Measurements from ENCODE around the gene OSTC. TPM values are rescaled to one million over a fixed set of nuclear protein-coding genes. Genes with fewer than 3 reads are reported as not detected.

The OSTC gene
- total RNA-seq, 2 experiments from 2014 or later, result 50.5 to 78.5 TPM

- Mint-ChIP-seq H3K9me3 (ENCODE audit: low read depth) (no peaks in the 10 kb centered on the region), H3K27ac (peak overlapping the region; percentile 98), H3K36me3 (ENCODE audit: low read depth) (peaks cover 77% of the 10 kb centered on the region), H3K27me3 (no peaks in the 10 kb centered on the region), H3K4me1 (peaks cover 52% of the 10 kb centered on the region), H3K4me3 (peak overlapping the region; percentile 90)
- ATAC-seq (peak; percentile 3), DNase-seq (no peak)
- ChIA-PET POLR2A (interaction anchor here (0.6 to 1.2 kb wide), 2 partner anchors 22 to 29 kb away, joined by 3 to 4 read pairs; partner anchors contain the start of gene OSTC), CTCF (interaction anchor here (1.0 to 1.1 kb wide), 3 partner anchors 16 to 591 kb away, joined by 3 to 4 read pairs (median 3); partner anchors contain the start of gene OSTC)
- intact Hi-C loops (cut with DNase I, micrococcal nuclease), result loop anchor here (1.0 to 5.0 kb wide), 9 partner anchors 29 to 1194 kb away; partner anchors contain the start of genes HADH (in 2 of the 2), OSTC (in 2 of the 2), PAPSS1 (in 2 of the 2) and GAR1 (in 1 of the 2)
Measured at GRCh38 chr4:108620933-108621905, 29.2 kb upstream of the OSTC start.

GRCh38 chr4:108622022-108622421 lies 28.4 kb upstream of the OSTC start:
- peaks cover 77% of the 10 kb centered on the region for H3K36me3 Mint-ChIP-seq (ENCODE audit: low read depth)
- peak; percentile 47 for ATAC-seq
- ChIA-PET CTCF (interaction anchor here (1.1 kb wide), 2 partner anchors 15 to 28 kb away, joined by 3 read pairs; partner anchors contain the start of gene OSTC), POLR2A (interaction anchor here (0.7 to 1.2 kb wide), 3 partner anchors 8 to 592 kb away, joined by 3 to 4 read pairs (median 3); partner anchors contain the start of gene OSTC)
- no peaks in the 10 kb centered on the region for H3K27me3 Mint-ChIP-seq
- no peaks in the 10 kb centered on the region for H3K9me3 Mint-ChIP-seq (ENCODE audit: low read depth)
- H3K4me3 Mint-ChIP-seq, result peak overlapping the region; percentile 90
- H3K4me1 Mint-ChIP-seq, result peaks cover 56% of the 10 kb centered on the region
- peak; percentile 48 for DNase-seq
- intact Hi-C loops (cut with DNase I, micrococcal nuclease), result loop anchor here in 1 of 2 experiments (5.0 kb wide), 2 partner anchors 455 to 585 kb away; partner anchors contain the start of gene LEF1
- H3K27ac Mint-ChIP-seq, result peak overlapping the region; percentile 87

- Mint-ChIP-seq H3K27ac (peak overlapping the region; percentile 87), H3K27me3 (no peaks in the 10 kb centered on the region), H3K36me3 (ENCODE audit: low read depth) (peaks cover 72% of the 10 kb centered on the region), H3K4me1 (peaks cover 54% of the 10 kb centered on the region), H3K4me3 (peak overlapping the region; percentile 90), H3K9me3 (ENCODE audit: low read depth) (no peaks in the 10 kb centered on the region)
- intact Hi-C loops (cut with DNase I, micrococcal nuclease), result loop anchor here (1.0 to 5.0 kb wide), 3 partner anchors 9 to 586 kb away; partner anchors contain the start of gene LEF1 (in 1 of the 2)
- ChIA-PET POLR2A (interaction anchor here (0.6 to 1.2 kb wide), 3 partner anchors 40 to 884 kb away, joined by 3 read pairs; no protein-coding TSS in a partner anchor), CTCF (interaction anchor here (0.8 kb wide), 1 partner anchor 593 kb away, joined by 6 read pairs; no protein-coding TSS in a partner anchor)
- no peak for DNase-seq
- ATAC-seq, result no peak
Measured at GRCh38 chr4:108622828-108623227, 27.6 kb upstream of the OSTC start.

GRCh38 chr4:108624263-108625056 lies 25.9 kb upstream of the OSTC start:
- ChIA-PET POLR2A (interaction anchor here (0.6 to 0.7 kb wide), 2 partner anchors 204 to 208 kb away, joined by 3 to 4 read pairs; no protein-coding TSS in a partner anchor), CTCF (interaction anchor here (1.0 to 1.8 kb wide), 2 partner anchors 13 to 606 kb away, joined by 4 read pairs; no protein-coding TSS in a partner anchor)
- no peak for DNase-seq
- intact Hi-C loops (cut with DNase I, micrococcal nuclease), result loop anchor here in 1 of 2 experiments (5.0 kb wide), 2 partner anchors 457 to 587 kb away; partner anchors contain the start of gene LEF1
- Mint-ChIP-seq H3K27me3 (no peaks in the 10 kb centered on the region), H3K27ac (peak overlapping the region; percentile 87), H3K9me3 (ENCODE audit: low read depth) (no peaks in the 10 kb centered on the region), H3K36me3 (ENCODE audit: low read depth) (peaks cover 78% of the 10 kb centered on the region), H3K4me3 (peak overlapping the region; percentile 90), H3K4me1 (peaks cover 45% of the 10 kb centered on the region)
- ATAC-seq, result no peak

- peak overlapping the region; percentile 47 for H3K27ac Mint-ChIP-seq
- ChIA-PET POLR2A (interaction anchor here (0.7 kb wide), 2 partner anchors 453 to 455 kb away, joined by 3 read pairs; no protein-coding TSS in a partner anchor), CTCF (interaction anchor here (1.7 kb wide), 1 partner anchor 596 kb away, joined by 5 read pairs; no protein-coding TSS in a partner anchor)
- peaks cover 85% of the 10 kb centered on the region for H3K36me3 Mint-ChIP-seq (ENCODE audit: low read depth)
- ATAC-seq (no peak), DNase-seq (no peak)
- peaks cover 41% of the 10 kb centered on the region for H3K4me1 Mint-ChIP-seq
- H3K9me3 Mint-ChIP-seq (ENCODE audit: low read depth), result no peaks in the 10 kb centered on the region
- intact Hi-C loops (cut with DNase I, micrococcal nuclease), result no loop called here
- H3K4me3 Mint-ChIP-seq, result no peak overlapping the region
- no peaks in the 10 kb centered on the region for H3K27me3 Mint-ChIP-seq
Measured at GRCh38 chr4:108626056-108626455, 24.3 kb upstream of the OSTC start.

- Mint-ChIP-seq H3K36me3 (ENCODE audit: low read depth) (peaks cover 74% of the 10 kb centered on the region), H3K9me3 (ENCODE audit: low read depth) (no peaks in the 10 kb centered on the region), H3K4me3 (no peak overlapping the region), H3K27ac (no peak overlapping the region), H3K4me1 (peaks cover 27% of the 10 kb centered on the region), H3K27me3 (no peaks in the 10 kb centered on the region)
- DNase-seq, result no peak
- ChIA-PET CTCF (interaction anchor here (0.8 to 0.9 kb wide), 2 partner anchors 10 to 632 kb away, joined by 3 read pairs; no protein-coding TSS in a partner anchor), POLR2A (interaction anchor here (0.7 to 1.3 kb wide), 2 partner anchors 8 to 22 kb away, joined by 3 to 7 read pairs; partner anchors contain the start of gene OSTC)
- intact Hi-C loops (cut with DNase I, micrococcal nuclease), result no loop called here
- no peak for ATAC-seq
Measured at GRCh38 chr4:108628411-108628810, 22.0 kb upstream of the OSTC start.

GRCh38 chr4:108635070-108635655 lies 15.2 kb upstream of the OSTC start:
- intact Hi-C loops (cut with DNase I, micrococcal nuclease), result no loop called here
- DNase-seq, result no peak
- H3K9me3 Mint-ChIP-seq (ENCODE audit: low read depth), result no peaks in the 10 kb centered on the region
- H3K27me3 Mint-ChIP-seq, result no peaks in the 10 kb centered on the region
- CTCF ChIA-PET, result interaction anchor here (0.8 to 2.6 kb wide), 3 partner anchors 9 to 145 kb away, joined by 3 to 12 read pairs (median 3); partner anchors contain the start of gene OSTC
- peaks cover 52% of the 10 kb centered on the region for H3K36me3 Mint-ChIP-seq (ENCODE audit: low read depth)
- POLR2A ChIA-PET, result interaction anchor here (1.4 kb wide), 1 partner anchor 8 kb away, joined by 3 read pairs; no protein-coding TSS in a partner anchor
- no peaks in the 10 kb centered on the region for H3K4me1 Mint-ChIP-seq
- no peak for ATAC-seq
- H3K4me3 Mint-ChIP-seq, result no peak overlapping the region
- H3K27ac Mint-ChIP-seq, result no peak overlapping the region

GRCh38 chr4:108636246-108636645 lies 14.2 kb upstream of the OSTC start:
- intact Hi-C loops (cut with DNase I, micrococcal nuclease), result no loop called here
- no peak for DNase-seq
- Mint-ChIP-seq H3K4me1 (no peaks in the 10 kb centered on the region), H3K9me3 (ENCODE audit: low read depth) (no peaks in the 10 kb centered on the region), H3K4me3 (no peak overlapping the region), H3K27me3 (no peaks in the 10 kb centered on the region), H3K36me3 (ENCODE audit: low read depth) (peaks cover 49% of the 10 kb centered on the region), H3K27ac (no peak overlapping the region)
- ChIA-PET POLR2A (interaction anchor here (1.4 kb wide), 1 partner anchor 9 kb away, joined by 3 read pairs; no protein-coding TSS in a partner anchor), CTCF (interaction anchor here (0.8 to 2.6 kb wide), 2 partner anchors 13 to 146 kb away, joined by 3 to 12 read pairs; partner anchors contain the start of gene OSTC)
- no peak for ATAC-seq

- no peaks in the 10 kb centered on the region for H3K9me3 Mint-ChIP-seq (ENCODE audit: low read depth)
- no peaks in the 10 kb centered on the region for H3K27me3 Mint-ChIP-seq
- ATAC-seq (no peak), DNase-seq (no peak)
- H3K4me1 Mint-ChIP-seq, result no peaks in the 10 kb centered on the region
- CTCF ChIA-PET, result interaction anchor here (0.9 to 2.6 kb wide), 3 partner anchors 12 to 768 kb away, joined by 3 to 12 read pairs (median 3); partner anchors contain the start of gene OSTC
- H3K4me3 Mint-ChIP-seq, result no peak overlapping the region
- POLR2A ChIA-PET, result no interaction called here
- H3K27ac Mint-ChIP-seq, result no peak overlapping the region
- intact Hi-C loops (cut with DNase I, micrococcal nuclease), result no loop called here
- peaks cover 49% of the 10 kb centered on the region for H3K36me3 Mint-ChIP-seq (ENCODE audit: low read depth)
Measured at GRCh38 chr4:108637856-108638255, 12.5 kb upstream of the OSTC start.

- CTCF ChIA-PET, result interaction anchor here (0.6 to 1.4 kb wide), 3 partner anchors 9 to 650 kb away, joined by 3 to 6 read pairs (median 3); no protein-coding TSS in a partner anchor
- intact Hi-C loops (cut with DNase I, micrococcal nuclease), result no loop called here
- DNase-seq (no peak), ATAC-seq (no peak)
- no peaks in the 10 kb centered on the region for H3K9me3 Mint-ChIP-seq (ENCODE audit: low read depth)
- H3K4me3 Mint-ChIP-seq, result no peak overlapping the region
- H3K27me3 Mint-ChIP-seq, result no peaks in the 10 kb centered on the region
- no peak overlapping the region for H3K27ac Mint-ChIP-seq
- peaks cover 24% of the 10 kb centered on the region for H3K36me3 Mint-ChIP-seq (ENCODE audit: low read depth)
- POLR2A ChIA-PET, result no interaction called here
- H3K4me1 Mint-ChIP-seq, result peaks cover 6% of the 10 kb centered on the region
Measured at GRCh38 chr4:108644237-108644636, 6.2 kb upstream of the OSTC start.

All from activated CD4-positive, alpha-beta T cell treated with anti-CD3 and anti-CD28 coated beads for 36 hours (primary cell).